Sciatic nerve (tissue), 2 donors: ENCODE measurements around the gene LRCH1. TPM values are rescaled to one million over a fixed set of nuclear protein-coding genes. Genes with fewer than 3 reads are reported as not detected.
"Not testable (repeated sequence)": the region's sequence is repeated elsewhere in the genome, so short reads cannot be mapped to it uniquely, and the experiment has no call there.

ENCODE experiments used
- ATAC-seq: fragments of 200-7000 bp; cut with Tn5 transposase; one replicate; pipeline ENCODE4 v1.9.1; 2020; ENCODE audit warnings: mild to moderate bottlenecking, moderate library complexity
- DNase-seq: peaks from one replicate; pipeline ENCODE4 v3.0.0-alpha.2; 2020; ENCODE audit warnings: low spot score
- intact Hi-C: fragments of 100-400 bp; cut with DNase I; formaldehyde crosslinking; loops from one replicate; pipeline ENCODE4 v1.14.2; 2022
- total RNA-seq: library from RNA; stranded (reverse); fragmentation: NEBNext Ultra II Directional; extraction: Animal tissue kit (Norgen Biotek cat#: 25700); gene quantifications from one replicate; pipeline ENCODE4 v1.2.1, GENCODE V29; 2021
- donor health status: DM: no; HTN: no; CAD: no.
- donor health status: DM: no; HTN: no; CAD: no.

The LRCH1 gene, protein sequence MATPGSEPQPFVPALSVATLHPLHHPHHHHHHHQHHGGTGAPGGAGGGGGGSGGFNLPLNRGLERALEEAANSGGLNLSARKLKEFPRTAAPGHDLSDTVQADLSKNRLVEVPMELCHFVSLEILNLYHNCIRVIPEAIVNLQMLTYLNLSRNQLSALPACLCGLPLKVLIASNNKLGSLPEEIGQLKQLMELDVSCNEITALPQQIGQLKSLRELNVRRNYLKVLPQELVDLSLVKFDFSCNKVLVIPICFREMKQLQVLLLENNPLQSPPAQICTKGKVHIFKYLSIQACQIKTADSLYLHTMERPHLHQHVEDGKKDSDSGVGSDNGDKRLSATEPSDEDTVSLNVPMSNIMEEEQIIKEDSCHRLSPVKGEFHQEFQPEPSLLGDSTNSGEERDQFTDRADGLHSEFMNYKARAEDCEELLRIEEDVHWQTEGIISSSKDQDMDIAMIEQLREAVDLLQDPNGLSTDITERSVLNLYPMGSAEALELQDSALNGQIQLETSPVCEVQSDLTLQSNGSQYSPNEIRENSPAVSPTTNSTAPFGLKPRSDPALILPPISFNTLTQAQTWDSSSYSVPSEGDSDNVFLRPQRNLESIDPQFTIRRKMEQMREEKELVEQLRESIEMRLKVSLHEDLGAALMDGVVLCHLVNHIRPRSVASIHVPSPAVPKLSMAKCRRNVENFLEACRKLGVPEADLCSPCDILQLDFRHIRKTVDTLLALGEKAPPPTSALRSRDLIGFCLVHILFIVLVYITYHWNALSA
- total RNA-seq = 28.2 TPM

DNA sequence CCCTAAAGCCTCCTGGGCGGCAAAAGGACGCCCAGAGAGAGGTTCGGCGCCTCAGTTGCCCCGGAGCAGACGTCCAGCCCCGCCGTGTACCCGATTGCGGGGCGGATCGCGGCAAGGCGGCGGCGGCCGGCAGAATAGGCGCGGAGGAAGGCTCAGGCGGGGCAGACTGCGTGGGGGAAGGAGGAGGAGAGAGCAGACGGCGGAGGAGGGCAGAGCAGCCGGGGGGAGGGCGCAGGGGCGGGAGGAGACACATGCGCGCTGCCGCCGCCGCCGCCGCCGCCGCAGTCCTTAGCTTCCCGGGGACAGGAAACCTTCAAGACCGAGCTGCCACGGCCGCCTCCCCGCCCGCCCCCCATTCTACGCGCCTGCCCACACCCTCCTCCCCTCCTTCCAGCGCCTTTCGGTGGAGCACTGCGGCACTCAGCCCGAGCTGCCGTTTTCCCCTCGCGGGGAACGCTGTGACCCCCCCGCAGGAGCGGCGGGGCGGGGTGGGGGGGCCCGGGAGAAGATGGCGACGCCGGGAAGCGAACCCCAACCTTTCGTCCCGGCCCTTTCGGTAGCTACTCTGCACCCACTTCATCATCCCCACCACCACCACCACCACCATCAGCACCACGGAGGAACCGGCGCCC, at the start of gene LRCH1:
Gene LRCH1 (plus strand): TSS at position 282 of the 632 bp plus-strand sequence. CDS start 227 bp downstream, at position 509.
- intact Hi-C loops = loop anchor here (5.0 kb wide), 1 partner anchor 159 kb away; no protein-coding TSS in a partner anchor
- ATAC-seq = peak; percentile 96
- DNase-seq = peak; percentile 93

DNA sequence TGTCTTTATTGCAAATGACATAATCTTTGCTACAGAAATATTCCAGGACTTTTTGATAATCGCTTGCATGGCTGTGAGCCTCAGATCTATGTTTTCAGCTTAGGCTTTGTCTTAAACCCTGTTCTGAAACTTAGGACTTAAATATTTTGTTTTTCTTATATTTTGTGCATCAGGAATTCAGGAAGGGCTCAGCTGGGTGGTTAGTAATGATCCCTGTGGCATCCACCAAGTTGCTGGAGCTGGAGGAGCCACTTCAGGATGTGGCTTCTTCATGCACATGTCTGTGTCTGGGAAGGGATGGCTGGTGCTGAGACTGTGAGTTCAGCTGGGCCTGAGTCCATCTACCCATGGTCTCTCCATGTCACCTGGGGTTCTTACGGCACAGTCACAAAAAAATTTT, 48.9 kb upstream of the LRCH1 start:
- intact Hi-C loops = no loop called here
- no peak for ATAC-seq
- no peak for DNase-seq

DNA sequence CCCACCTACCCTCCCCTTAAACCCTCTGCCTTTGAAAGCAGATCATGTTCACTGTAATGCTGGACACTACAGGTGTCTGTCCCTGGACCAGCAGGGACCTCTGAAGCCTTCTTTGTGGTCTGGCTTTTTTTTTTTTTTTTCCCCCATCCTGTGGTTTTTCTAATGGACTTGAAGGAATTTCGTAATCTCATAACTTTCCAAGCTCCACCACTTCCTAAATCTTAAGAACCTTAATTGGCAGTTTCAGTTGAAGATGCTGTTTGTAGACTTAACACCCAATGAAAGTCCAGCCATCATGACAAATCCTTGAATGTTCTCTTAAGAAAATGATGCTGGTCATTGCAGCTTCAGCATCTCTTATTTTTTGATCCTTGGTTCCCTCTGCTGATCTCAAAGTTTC, 45.0 kb upstream of the LRCH1 start:
- ATAC-seq = no peak
- intact Hi-C loops = no loop called here

DNA sequence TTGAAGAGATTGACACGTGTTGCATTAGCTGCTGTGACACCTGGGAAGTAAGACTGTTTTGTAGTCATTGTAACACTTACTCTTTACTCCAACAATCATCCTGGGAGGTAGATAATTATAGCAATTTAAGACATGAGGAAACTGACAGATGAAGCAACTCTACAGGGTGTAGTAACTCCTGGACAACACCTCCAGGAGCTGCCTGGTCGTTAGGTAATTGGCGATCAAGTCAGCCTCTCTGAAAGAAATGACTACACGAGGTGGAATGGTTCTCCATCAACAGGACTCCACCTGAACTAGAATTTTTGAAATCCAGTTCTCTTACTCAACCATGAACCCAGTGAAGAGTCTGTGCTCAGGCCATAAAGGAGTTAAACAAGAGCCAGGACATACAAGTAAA, 43.0 kb upstream of the LRCH1 start:
- intact Hi-C loops = no loop called here
- DNase-seq = no peak

More for the DNA sequence above, 45.0 kb upstream of the LRCH1 start:
- no peak for DNase-seq

DNA sequence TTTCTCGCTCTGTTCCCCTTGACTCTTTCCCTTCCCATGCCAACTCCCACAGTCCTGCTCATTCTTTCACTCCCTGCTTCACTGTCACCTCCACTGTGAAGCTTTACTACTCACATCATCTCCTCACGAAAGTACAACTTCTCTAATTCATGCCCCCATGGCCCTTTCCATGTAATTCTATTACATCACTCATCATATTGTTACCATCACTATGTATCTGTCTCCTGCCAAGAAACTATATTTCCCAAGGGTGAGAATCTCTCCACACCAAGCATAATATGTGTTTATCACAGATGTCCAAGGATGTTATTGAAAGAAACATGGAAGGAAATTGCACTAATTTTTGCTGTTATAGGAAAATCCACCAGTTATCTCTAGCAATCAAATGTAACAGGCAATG, 37.2 kb upstream of the LRCH1 start:
- DNase-seq = no peak
- intact Hi-C loops = no loop called here
- peak; percentile 54 for ATAC-seq

More for the DNA sequence above, 43.0 kb upstream of the LRCH1 start:
- ATAC-seq = no peak

DNA sequence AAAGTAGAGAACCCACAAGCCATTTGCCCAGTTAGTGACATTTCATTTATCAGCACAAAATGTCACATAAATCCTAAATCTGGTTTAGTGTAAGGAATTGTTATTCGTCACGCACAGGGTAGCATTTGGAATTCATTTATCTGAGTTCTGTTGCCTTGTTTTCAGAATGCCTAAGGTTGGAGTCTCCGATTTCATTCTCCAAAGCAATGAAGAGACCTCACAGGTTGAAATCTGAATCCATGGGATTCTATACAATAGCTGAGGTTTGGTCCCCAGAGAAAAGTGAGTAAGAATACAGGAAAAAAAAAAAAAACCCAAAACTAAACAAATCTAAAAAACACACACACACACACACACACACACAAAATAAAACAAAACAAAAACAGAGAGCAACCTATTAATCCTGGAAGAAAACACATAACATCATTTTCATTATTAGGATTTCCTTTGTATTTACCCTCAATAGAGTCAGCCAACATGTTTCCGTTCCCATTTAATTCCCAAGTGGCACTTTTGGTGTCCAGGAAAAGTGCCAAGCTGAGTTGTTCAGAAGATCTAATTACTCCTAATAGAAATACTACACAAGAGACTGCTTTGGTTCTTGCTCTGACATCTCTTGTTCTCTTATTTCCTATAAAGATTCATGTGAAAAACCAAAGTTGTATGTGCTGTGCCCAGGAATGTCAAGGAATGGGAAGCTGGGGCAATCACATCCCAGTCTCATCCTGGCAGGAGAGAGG, 36.2 kb upstream of the LRCH1 start:
- DNase-seq (no peak), ATAC-seq (peak; percentile 70)
- intact Hi-C loops = no loop called here

DNA sequence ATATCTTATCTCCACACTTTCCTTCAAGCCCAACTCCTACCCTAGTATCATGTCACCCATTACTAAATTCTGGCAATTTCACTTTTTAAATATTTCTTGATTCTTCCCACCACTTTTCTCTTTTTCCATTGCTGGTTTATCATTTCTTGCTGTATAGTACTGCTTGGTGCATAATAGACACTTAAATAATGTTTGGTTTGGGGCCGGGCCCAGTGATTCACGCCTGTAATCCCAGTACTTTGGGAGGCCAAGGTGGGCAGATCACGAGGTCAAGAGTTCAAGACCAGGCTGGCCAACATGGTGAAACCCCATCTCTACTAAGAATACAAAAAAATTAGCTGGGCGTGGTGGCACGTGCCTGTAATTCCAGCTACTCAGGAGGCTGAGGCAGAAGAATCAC, 35.2 kb upstream of the LRCH1 start:
- DNase-seq, intact Hi-C loops, ATAC-seq: not testable (repeated sequence)

DNA sequence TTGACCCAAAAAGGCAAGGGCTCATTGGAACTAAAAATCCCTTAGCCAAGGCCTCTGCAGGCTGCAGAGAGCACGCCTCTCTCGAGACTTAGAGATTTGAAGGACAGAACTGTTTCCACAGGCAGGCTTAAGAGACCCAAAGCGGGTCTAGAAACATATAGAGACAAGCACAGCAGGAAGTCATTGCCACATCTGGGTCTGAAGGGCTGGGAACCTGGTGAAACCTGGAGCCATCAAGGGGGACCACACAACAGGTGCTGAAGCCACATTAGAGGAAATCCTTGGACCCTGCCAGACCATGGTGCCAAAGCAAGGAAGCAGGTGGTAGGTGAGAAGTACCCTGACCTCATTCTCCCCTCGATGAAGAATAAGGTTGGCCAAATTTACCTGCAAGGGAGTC, 33.8 kb upstream of the LRCH1 start:
- intact Hi-C loops = no loop called here
- DNase-seq (no peak), ATAC-seq (no peak)

DNA sequence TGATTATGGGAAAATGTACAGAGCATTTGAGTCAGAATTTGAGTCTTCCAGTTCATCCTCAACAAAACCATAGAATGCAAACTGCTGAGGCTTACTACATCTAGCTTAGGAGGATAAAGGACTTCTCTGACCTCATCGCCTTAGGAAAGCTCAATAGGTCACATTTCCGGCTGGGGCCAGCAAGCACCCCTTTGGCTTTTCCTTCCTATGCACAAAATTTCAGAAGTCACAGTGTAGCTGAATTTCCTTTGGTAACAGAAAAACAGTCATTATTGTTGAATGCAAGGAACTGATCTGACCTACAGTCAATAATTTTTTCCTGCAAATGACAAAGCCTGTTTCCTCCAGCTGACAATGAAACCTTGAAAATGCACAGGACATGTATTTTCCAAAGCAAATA, 32.8 kb upstream of the LRCH1 start:
- ATAC-seq (no peak), DNase-seq (no peak)

DNA sequence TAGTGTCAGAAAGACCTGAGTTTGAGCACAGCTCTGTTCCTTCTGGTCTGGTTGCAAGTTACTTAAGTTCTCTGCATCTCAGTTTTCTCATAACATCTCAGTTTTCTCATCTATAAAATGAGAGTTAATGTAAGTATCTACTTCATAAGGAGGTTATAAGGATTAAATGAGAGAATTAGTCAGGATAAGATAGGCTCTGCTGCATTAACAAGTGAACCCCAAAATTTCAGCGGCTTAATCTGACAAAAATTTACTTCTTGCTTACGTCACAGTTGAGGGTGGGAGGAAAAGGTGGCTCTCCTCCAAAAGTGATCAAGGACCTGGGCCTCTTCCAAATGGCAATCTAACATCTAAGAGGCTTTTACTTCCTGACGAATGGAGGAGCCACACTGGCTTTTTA, 31.5 kb upstream of the LRCH1 start:
- ATAC-seq = no peak
- intact Hi-C loops = no loop called here
- DNase-seq = no peak

More for the DNA sequence above, 32.8 kb upstream of the LRCH1 start:
- intact Hi-C loops = no loop called here

DNA sequence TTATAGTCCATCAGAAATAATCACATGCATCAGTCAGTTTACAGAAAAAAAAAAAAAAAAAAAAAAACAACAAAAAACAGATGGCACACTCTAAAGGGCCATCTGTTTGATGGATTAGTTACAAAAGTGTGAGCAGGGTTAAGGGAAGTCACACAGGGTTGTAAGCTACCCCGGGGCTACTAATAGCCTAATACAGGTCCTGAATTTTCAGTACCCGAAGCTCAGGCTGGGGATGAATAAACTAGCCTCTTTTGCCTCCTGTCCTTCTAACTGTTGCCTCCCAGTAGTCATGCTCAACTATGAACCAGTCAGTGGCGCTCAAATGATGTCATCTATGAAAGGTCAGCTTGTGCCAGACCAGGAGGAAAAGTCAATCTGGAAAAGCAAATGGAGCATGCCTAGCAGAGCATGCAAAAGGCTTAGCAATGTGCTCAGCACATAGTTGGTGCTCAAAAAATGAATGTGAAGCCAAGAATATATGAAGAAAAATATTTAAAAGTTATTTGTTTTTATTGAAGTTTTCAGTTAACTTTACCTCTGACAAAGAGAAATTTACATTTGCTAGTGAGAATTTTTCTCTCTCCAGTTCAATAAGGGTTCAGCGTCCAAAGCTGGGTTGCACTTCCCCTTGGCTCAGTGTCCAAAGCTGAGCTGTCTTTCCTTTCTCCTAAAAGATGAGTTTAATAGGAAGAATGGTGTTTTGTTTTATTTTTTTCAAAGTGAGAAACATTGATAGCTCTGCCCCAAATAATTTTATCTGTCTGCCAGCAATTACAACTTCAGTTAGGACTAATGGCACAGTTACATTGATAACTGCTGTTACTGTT, 30.8 kb upstream of the LRCH1 start:
- peak; percentile 38 for ATAC-seq
- intact Hi-C loops = no loop called here
- DNase-seq = no peak

DNA sequence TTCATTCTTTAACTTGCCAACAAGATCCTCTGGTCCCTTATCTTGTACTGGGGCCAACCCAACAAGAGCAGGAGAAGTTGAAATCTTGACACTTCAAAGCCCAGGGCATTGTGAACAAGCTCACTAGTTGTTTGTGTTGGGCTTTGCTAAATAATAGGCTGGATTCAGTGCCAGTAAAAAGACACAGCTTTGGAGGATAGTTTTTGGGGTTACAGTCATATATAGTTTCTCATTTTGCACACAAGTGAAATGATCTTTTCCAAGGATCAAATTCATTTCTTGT, 30.3 kb upstream of the LRCH1 start:
- intact Hi-C loops = no loop called here
- no peak for ATAC-seq
- DNase-seq = no peak

DNA sequence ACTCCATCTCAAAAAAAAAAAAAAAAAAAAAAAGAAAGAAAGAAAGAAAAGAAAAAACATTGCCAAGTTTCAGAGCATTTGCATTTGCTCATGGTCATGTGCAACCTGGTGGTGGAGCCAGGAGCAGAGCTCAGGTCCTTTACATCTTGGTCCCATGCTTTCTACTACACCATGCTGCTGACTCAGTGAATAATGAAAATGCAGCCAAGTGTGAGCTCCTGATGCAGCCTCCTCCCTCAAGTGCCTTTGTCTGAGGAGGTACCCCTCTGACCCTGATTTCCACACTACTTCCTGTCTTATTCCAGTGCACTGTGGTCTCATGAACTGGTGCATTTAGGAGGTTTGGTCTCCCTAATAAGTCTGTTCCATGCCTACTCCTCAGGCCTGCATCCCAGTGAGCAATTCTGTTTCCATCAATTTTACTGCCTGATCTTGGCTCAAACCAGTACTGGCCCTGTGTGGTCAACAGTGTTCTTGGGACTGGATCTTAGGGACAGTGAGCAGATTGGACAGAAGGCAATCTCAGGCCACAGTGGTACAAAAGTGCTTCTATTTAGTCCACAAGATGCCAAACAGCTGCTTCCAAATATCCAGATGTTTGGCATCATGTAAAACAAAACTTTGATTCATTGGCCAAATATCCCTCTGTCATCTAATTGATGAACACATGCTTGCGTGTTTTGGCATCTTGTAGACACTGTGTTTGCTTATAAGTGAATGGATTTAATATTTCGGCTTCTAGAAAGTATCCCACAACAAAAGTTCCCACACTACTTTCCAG, 28.8 kb upstream of the LRCH1 start:
- intact Hi-C loops = no loop called here
- ATAC-seq = peak; percentile 94
- DNase-seq = no peak

DNA sequence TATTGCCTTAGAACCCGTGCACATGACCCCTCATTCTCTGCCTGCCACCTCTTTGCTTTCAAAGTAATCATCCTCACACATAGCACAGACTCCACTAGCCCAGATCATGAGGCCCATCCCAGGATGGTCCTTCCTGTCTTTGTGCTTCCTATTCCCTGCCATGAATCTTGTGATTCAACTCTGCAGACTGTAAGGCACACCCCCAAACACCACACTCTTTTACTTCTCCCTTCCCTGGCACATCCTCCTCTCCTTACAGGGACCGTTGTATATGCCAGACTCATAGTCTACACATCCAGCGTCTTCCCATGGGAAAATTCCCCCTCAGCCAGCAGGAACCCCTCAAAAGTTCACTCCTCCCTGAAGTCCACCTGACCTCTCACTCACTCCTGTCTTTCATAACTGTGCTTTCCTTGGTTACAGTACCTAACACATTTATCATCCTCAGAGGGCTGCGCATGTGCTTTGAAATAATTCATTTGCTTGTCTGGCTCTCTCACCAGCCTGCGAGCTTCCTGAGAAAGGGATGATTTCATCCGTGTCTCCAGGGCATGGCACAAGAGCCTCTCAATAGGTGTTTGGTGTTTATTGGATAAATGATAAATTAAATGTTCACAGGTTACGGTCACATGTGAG, 26.8 kb upstream of the LRCH1 start:
- intact Hi-C loops = no loop called here
- ATAC-seq (no peak), DNase-seq (no peak)

DNA sequence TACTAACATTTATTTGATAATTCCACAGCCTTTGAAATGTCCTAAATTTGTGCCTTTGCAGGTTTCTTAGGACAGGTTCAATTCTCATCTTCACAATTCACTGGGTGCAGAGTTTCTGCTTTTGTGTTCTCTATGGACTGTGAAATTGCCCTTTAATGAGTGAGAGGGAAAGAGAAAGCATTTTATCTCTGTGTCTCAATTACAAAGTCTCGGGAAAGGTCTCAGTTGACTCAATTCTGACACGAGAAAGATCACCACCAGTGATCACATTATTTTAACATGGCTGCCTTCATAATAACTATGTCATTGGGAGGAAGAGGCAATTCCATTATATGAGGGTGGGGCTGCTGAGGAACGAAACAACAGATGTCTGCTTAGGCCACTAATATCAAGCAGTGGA, 26.2 kb upstream of the LRCH1 start:
- DNase-seq (no peak), ATAC-seq (no peak)
- intact Hi-C loops = no loop called here

DNA sequence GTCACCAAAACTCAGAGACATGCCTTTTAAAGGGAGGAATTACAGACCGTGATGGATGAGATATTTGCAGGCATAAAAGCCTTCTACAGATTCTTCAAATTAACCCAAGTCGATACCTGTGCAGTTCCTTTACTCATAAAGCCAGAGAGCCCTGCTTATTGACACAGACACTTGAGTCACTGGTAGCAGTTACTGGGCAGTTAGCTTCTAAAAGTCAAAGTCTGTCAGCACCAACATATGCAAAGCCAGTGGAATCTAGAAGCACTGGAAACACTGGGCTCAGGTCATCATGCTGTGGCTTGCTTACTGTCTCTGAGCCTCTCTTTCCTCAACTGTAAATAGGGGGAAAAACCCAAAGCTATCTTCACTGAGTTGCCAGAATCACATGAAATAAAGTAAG, 25.7 kb upstream of the LRCH1 start:
- no peak for ATAC-seq
- intact Hi-C loops = no loop called here

DNA sequence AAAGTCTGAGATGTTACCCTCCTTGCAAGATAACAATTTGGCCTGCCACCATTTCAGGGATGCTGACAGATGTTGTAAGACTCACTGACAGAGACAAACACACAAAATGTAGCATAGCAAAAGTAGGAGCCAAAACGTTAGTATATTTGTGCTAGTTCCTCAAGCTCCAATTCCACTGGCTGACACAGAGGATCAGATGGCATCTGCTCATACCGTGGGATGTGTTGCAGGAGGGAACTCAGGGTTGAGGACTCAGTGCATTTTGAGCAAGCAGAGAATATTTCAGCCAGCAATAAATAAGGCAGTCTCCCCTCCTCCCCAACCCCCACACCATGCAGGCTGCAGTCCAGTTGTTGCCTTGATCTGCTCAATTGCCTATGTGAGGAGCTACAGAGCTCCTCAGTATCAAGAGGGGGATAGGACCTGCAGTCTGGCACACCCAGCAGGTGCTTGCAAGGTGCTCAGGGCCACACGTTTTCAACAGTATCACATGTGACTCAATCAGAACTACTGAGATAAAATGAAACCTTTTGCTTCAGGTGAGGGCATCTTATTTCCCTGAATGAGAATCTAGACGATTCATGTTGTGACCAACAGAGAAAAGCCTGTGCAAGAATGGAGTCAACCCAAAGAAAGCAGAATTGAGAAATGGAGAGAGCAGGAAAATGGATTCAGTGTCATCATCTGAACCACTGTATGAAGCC, 23.6 kb upstream of the LRCH1 start:
- intact Hi-C loops = no loop called here
- ATAC-seq (no peak), DNase-seq (no peak)

More for the DNA sequence above, 25.7 kb upstream of the LRCH1 start:
- no peak for DNase-seq
